ENCODE data around the gene CLDN34. TPM values are rescaled to one million over a fixed set of nuclear protein-coding genes. Genes with fewer than 3 reads are reported as not detected.

Gene CLDN34
- total and polyA plus RNA-seq, 2 donors (not counting 1 experiment from before 2014, with no cell fraction given), result not detected

GRCh38 chrX:9927698-9928482, 39.3 kb upstream of the CLDN34 start:
- intact Hi-C loops (cut with micrococcal nuclease), result no loop called here
- POLR2A ChIA-PET, result no interaction called here

More at GRCh38 chrX:9927698-9928482, 39.3 kb upstream of the CLDN34 start:
- H3K79me2 ChIP-seq (ENCODE audit: control insufficient read depth, insufficient read depth, low read length), result no peaks in the 10 kb centered on the region
- no peak overlapping the region for H3K4me2 ChIP-seq (replicated peaks; ENCODE audit: low read depth, low read length, poor library complexity, severe bottlenecking)
- Mint-ChIP-seq H3K27me3 (peaks cover 3% of the 10 kb centered on the region), H3K27ac (no peak overlapping the region), H3K9me3 (ENCODE audit: insufficient read depth) (no peaks in the 10 kb centered on the region), H3K4me3 (no peak overlapping the region), H3K4me1 (no peaks in the 10 kb centered on the region)
- no peak overlapping the region for H3K9ac ChIP-seq (ENCODE audit: low read length)
- 88% methylated on average over 8 of the region's 11 CpGs for WGBS (ENCODE audit: insufficient coverage)
- CTCF ChIA-PET, result interaction anchor here (0.6 kb wide), 1 partner anchor 794 kb away, joined by 3 read pairs; no protein-coding TSS in a partner anchor
- H4K20me1 ChIP-seq (ENCODE audit: control insufficient read depth, insufficient read depth, low read length, poor library complexity, severe bottlenecking), result no peaks in the 10 kb centered on the region
- no peaks in the 10 kb centered on the region for H3K27me3 ChIP-seq (replicated peaks in 1 of 4; ENCODE audit: control extremely low read depth in 1 of 4, control insufficient read depth in 3 of 4, insufficient read depth in 4 of 4, low read length in 3 of 4)
- no peak overlapping the region for H3K27ac ChIP-seq (ENCODE audit: low read length in 2 of 2)
- DNase-seq (no peak), ATAC-seq (ENCODE audit: low read depth) (no peak)
- H3K36me3 ChIP-seq (replicated peaks in 1 of 2; ENCODE audit: control extremely low read depth in 1 of 2, control insufficient read depth in 1 of 2, extremely low read depth in 1 of 2, insufficient read depth in 2 of 2, low read length in 1 of 2), result no peaks in the 10 kb centered on the region
- H3K4me3 ChIP-seq (ENCODE audit: control extremely low read depth in 1 of 5, extremely low read depth in 1 of 5, insufficient read depth in 1 of 5, low read depth in 2 of 5, low read length in 4 of 5), result no peak overlapping the region
- TF ChIP-seq CTCF (IDR thresholded peaks at IDR 0.05), result no peak
- TF ChIP-seq EZH2 (IDR thresholded peaks at IDR 0.05; ENCODE audit: borderline replicate concordance, insufficient read depth, low read depth, low read length, poor library complexity, severe bottlenecking), result no peak
- H3K4me1 ChIP-seq (ENCODE audit: control insufficient read depth in 2 of 2, insufficient read depth in 2 of 2, low read length in 2 of 2), result no peaks in the 10 kb centered on the region
- H3K9me3 ChIP-seq (ENCODE audit: control extremely low read depth in 1 of 3, control insufficient read depth in 2 of 3, insufficient read depth in 1 of 3, low read length in 2 of 3), result no peaks in the 10 kb centered on the region
- H2AFZ ChIP-seq (ENCODE audit: insufficient read depth, low read depth, low read length, poor library complexity, severe bottlenecking), result no peak overlapping the region
